Ovary (tissue), 3 donors: ENCODE measurements around the gene SLC23A2.

Experiments
- CTCF ChIP-seq, 3 donors: fragments of 450-650 bp in 2 of 3; fragments of 200-600 bp in 1 of 3; IDR thresholded peaks; one replicate each; pipeline versions ENCODE4 v1.5.1 to v1.8.0; 2016 to 2022; ENCODE audit warnings: antibody characterized with exemption in 3 of 3, mild to moderate bottlenecking in 1 of 3
- POLR2A ChIP-seq: fragments of 450-650 bp; IDR thresholded peaks from one replicate; pipeline ENCODE4 v1.6.1; 2017; ENCODE audit warnings: antibody characterized with exemption, mild to moderate bottlenecking, moderate library complexity
- donor health status: DM: no; HTN: no; CAD: no.

- TF ChIP-seq POLR2A (no peak), CTCF (IDR thresholded peaks at IDR 0.05) (no peak)
Measured at GRCh38 chr20:4959592-4959991, 41.7 kb downstream of the SLC23A2 start.
